A673 (cell line): ENCODE data around the gene ATP2B2.

Experiments used
- CTCF ChIP-seq: fragments of 300-800, 200-600 bp; sonication (generic); conservative IDR thresholded peaks from 2 replicates; pipeline ENCODE4 v1.5.1; 2017; ENCODE audit warnings: low read depth, mild to moderate bottlenecking, antibody characterized with exemption, low read length, moderate library complexity, mixed read lengths
- EZH2 ChIP-seq: fragments of 200-600 bp; sonication (generic); IDR thresholded peaks from 2 replicates; pipeline ENCODE4 v1.6.1; 2017; ENCODE audit warnings: borderline replicate concordance, low read depth, mild to moderate bottlenecking, mixed read lengths, antibody characterized with exemption, low read length; ENCODE audit not compliant: poor library complexity, severe bottlenecking

GRCh38 chr3:10530241-10530640 lies 24.9 kb upstream of the ATP2B2 start:
- TF ChIP-seq CTCF (no peak), EZH2 (no peak)
